ENCODE data around the gene GAPDH.

The GAPDH gene

GRCh38 chr12:6500466-6500865 lies 33.9 kb upstream of the GAPDH start:
- no peaks in the 10 kb centered on the region for H3K9me3 ChIP-seq (replicated peaks in 1 of 11)
- no peak overlapping the region for H3K4me3 ChIP-seq
- peaks cover 52 to 100% (median 96%) of the 10 kb centered on the region in 11 experiments for H3K36me3 ChIP-seq
- H3K4me1 ChIP-seq = peaks cover 18 to 24% (median 20%) of the 10 kb centered on the region in 10 experiments
- peaks cover 0 to 39% (median 0%) of the 10 kb centered on the region in 11 experiments; a peak in 6 of 22 replicates for H4K20me1 ChIP-seq
- no peak overlapping the region for H3K9ac ChIP-seq
- TF ChIP-seq Cebpa-rat (IDR thresholded peaks at IDR 0.05) = no peak
- no peak overlapping the region for H3K27ac ChIP-seq
- no peaks in the 10 kb centered on the region for H3K27me3 ChIP-seq
- H3K4me2 ChIP-seq = no peak overlapping the region

GRCh38 chr12:6507102-6507998 lies 27.0 kb upstream of the GAPDH start:
- peak overlapping the region in 2 of 11 experiments; percentile 18 to 42; a peak in 1 of 22 replicates for H3K9ac ChIP-seq
- no peak overlapping the region for H3K4me3 ChIP-seq
- H3K27me3 ChIP-seq = no peaks in the 10 kb centered on the region
- TF ChIP-seq Cebpa-rat (IDR thresholded peaks at IDR 0.05) = no peak
- H3K4me1 ChIP-seq = no peaks in the 10 kb centered on the region
- peaks cover 0 to 58% (median 8%) of the 10 kb centered on the region in 11 experiments; a peak in 8 of 22 replicates for H4K20me1 ChIP-seq
- H3K4me2 ChIP-seq = no peak overlapping the region
- peaks cover 43 to 100% (median 97%) of the 10 kb centered on the region in 11 experiments for H3K36me3 ChIP-seq
- H3K27ac ChIP-seq = no peak overlapping the region; a peak in 1 of 22 replicates
- H3K9me3 ChIP-seq (replicated peaks in 1 of 11) = no peaks in the 10 kb centered on the region

- H3K9ac ChIP-seq = 0 out of 22 replicates have a peak overlapping the region, but pooled peaks of 1 of the 11 experiments have one; percentile 18
- H3K4me3 ChIP-seq = no peak overlapping the region
- H3K27ac ChIP-seq = no peak overlapping the region
- no peak for TF ChIP-seq Cebpa-rat (IDR thresholded peaks at IDR 0.05)
- H3K4me1 ChIP-seq = no peaks in the 10 kb centered on the region
- H3K9me3 ChIP-seq (replicated peaks in 1 of 11) = no peaks in the 10 kb centered on the region
- no peak overlapping the region for H3K4me2 ChIP-seq
- H4K20me1 ChIP-seq = peaks cover 0 to 66% (median 8%) of the 10 kb centered on the region in 11 experiments; a peak in 7 of 22 replicates
- peaks cover 47 to 100% (median 97%) of the 10 kb centered on the region in 11 experiments for H3K36me3 ChIP-seq
- H3K27me3 ChIP-seq = no peaks in the 10 kb centered on the region
These were observed 26.2 kb upstream of the GAPDH start for GRCh38 chr12:6508087-6508486.

GRCh38 chr12:6520186-6520585 lies 14.1 kb upstream of the GAPDH start:
- H3K9ac ChIP-seq = no peak overlapping the region
- H3K4me2 ChIP-seq = no peak overlapping the region
- peaks cover 0 to 20% (median 0%) of the 10 kb centered on the region in 11 experiments; a peak in 5 of 22 replicates for H4K20me1 ChIP-seq
- no peak overlapping the region for H3K27ac ChIP-seq
- H3K36me3 ChIP-seq = peaks cover 83 to 100% (median 100%) of the 10 kb centered on the region in 11 experiments
- H3K4me3 ChIP-seq = no peak overlapping the region
- no peaks in the 10 kb centered on the region for H3K4me1 ChIP-seq
- no peaks in the 10 kb centered on the region for H3K27me3 ChIP-seq
- no peaks in the 10 kb centered on the region for H3K9me3 ChIP-seq (replicated peaks in 1 of 11)
- no peak for TF ChIP-seq Cebpa-rat (IDR thresholded peaks at IDR 0.05)

- Histone ChIP-seq H3K4me3 (no peak overlapping the region), H3K4me1 (no peaks in the 10 kb centered on the region), H3K36me3 (peaks cover 84 to 100% (median 100%) of the 10 kb centered on the region in 11 experiments), H3K9me3 (replicated peaks in 1 of 11) (no peaks in the 10 kb centered on the region), H3K4me2 (no peak overlapping the region), H4K20me1 (peaks cover 0 to 28% (median 0%) of the 10 kb centered on the region in 11 experiments; a peak in 4 of 22 replicates), H3K9ac (no peak overlapping the region), H3K27ac (no peak overlapping the region), H3K27me3 (no peaks in the 10 kb centered on the region)
- no peak for TF ChIP-seq Cebpa-rat (IDR thresholded peaks at IDR 0.05)
These were observed 12.1 kb upstream of the GAPDH start for GRCh38 chr12:6522193-6522592.

GRCh38 chr12:6523708-6524107 lies 10.6 kb upstream of the GAPDH start:
- Histone ChIP-seq H3K36me3 (peaks cover 85 to 100% (median 100%) of the 10 kb centered on the region in 11 experiments), H3K9ac (no peak overlapping the region), H3K4me2 (no peak overlapping the region), H3K27me3 (no peaks in the 10 kb centered on the region), H3K9me3 (replicated peaks in 1 of 11) (no peaks in the 10 kb centered on the region), H3K4me1 (no peaks in the 10 kb centered on the region), H3K4me3 (no peak overlapping the region), H4K20me1 (peaks cover 0 to 28% (median 0%) of the 10 kb centered on the region in 11 experiments; a peak in 4 of 22 replicates), H3K27ac (no peak overlapping the region)
- TF ChIP-seq Cebpa-rat (IDR thresholded peaks at IDR 0.05) = no peak

- Histone ChIP-seq H3K4me1 (no peaks in the 10 kb centered on the region), H3K9ac (no peak overlapping the region), H3K9me3 (replicated peaks in 1 of 11) (no peaks in the 10 kb centered on the region), H3K27me3 (no peaks in the 10 kb centered on the region), H3K27ac (no peak overlapping the region), H3K4me3 (no peak overlapping the region), H3K36me3 (peaks cover 94 to 100% (median 100%) of the 10 kb centered on the region in 11 experiments), H4K20me1 (peaks cover 0 to 28% (median 0%) of the 10 kb centered on the region in 11 experiments; a peak in 5 of 22 replicates), H3K4me2 (no peak overlapping the region)
- TF ChIP-seq Cebpa-rat (IDR thresholded peaks at IDR 0.05) = no peak
These were observed 9.7 kb upstream of the GAPDH start for GRCh38 chr12:6524648-6525047.

- H3K27ac ChIP-seq = no peak overlapping the region
These were observed 8.1 kb upstream of the GAPDH start for GRCh38 chr12:6526201-6526600.

GRCh38 chr12:6526766-6527525 lies 7.4 kb upstream of the GAPDH start:
- H3K4me3 ChIP-seq = no peak overlapping the region
- peaks cover 92 to 100% (median 99%) of the 10 kb centered on the region in 11 experiments for H3K36me3 ChIP-seq
- H3K27ac ChIP-seq = no peak overlapping the region
- no peak overlapping the region for H3K9ac ChIP-seq
- H3K27me3 ChIP-seq = no peaks in the 10 kb centered on the region
- no peaks in the 10 kb centered on the region for H3K9me3 ChIP-seq (replicated peaks in 1 of 11)
- no peak overlapping the region for H3K4me2 ChIP-seq
- H4K20me1 ChIP-seq = peaks cover 0 to 35% (median 0%) of the 10 kb centered on the region in 11 experiments; a peak in 6 of 22 replicates
- no peak for TF ChIP-seq Cebpa-rat (IDR thresholded peaks at IDR 0.05)
- peaks cover 5 to 20% (median 14%) of the 10 kb centered on the region in 10 experiments for H3K4me1 ChIP-seq

More at GRCh38 chr12:6526201-6526600, 8.1 kb upstream of the GAPDH start:
- Histone ChIP-seq H3K36me3 (peaks cover 99 to 100% (median 100%) of the 10 kb centered on the region in 11 experiments), H3K9ac (no peak overlapping the region), H3K27me3 (no peaks in the 10 kb centered on the region), H3K4me1 (peaks cover 0 to 12% (median 6%) of the 10 kb centered on the region in 10 experiments; a peak in 15 of 20 replicates), H4K20me1 (peaks cover 0 to 34% (median 0%) of the 10 kb centered on the region in 11 experiments; a peak in 6 of 22 replicates), H3K4me2 (no peak overlapping the region), H3K4me3 (no peak overlapping the region), H3K9me3 (replicated peaks in 1 of 11) (no peaks in the 10 kb centered on the region)
- no peak for TF ChIP-seq Cebpa-rat (IDR thresholded peaks at IDR 0.05)

Measured in BLaER1 treated with 17β-estradiol and CSF1 and Interleukin-3, amounts not matched to agents 10 nM and 100 nM (cell line).